Neutrophil (primary cell): ENCODE results near the gene RAB11FIP5.

ENCODE experiments used
- H3K27ac ChIP-seq: fragments of 200-600 bp; sonication (generic); 2 replicates; pipeline ENCODE4 v1.5.1; 2016; ENCODE audit warnings: mild to moderate bottlenecking, moderate library complexity
- H3K27me3 ChIP-seq: fragments of 200-600 bp; sonication (generic); 2 replicates; pipeline ENCODE4 v1.6.0; 2016; ENCODE audit warnings: mild to moderate bottlenecking
- H3K36me3 ChIP-seq: fragments of 200-600 bp; sonication (generic); 2 replicates; pipeline ENCODE4 v1.5.1; 2017
- H3K4me1 ChIP-seq, 2 experiments: fragments of 200-600 bp in 1 of 2; sonication (generic) in 1 of 2; 1 replicate in 1 of 2; 2 replicates in 1 of 2; pipeline versions ENCODE4 v1.5.1 to v1.6.1; 2013 to 2016; ENCODE audit warnings: low read depth in 1 of 2, low read length in 1 of 2, mild to moderate bottlenecking in 1 of 2, moderate library complexity in 1 of 2; ENCODE audit not compliant: control insufficient read depth in 1 of 2, insufficient read depth in 1 of 2
- H3K4me3 ChIP-seq, 2 experiments: fragments of 200-600 bp in 1 of 2; sonication (generic) in 1 of 2; 1 replicate in 1 of 2; 2 replicates in 1 of 2; pipeline ENCODE4 v1.5.1; 2013 to 2016; ENCODE audit warnings: low read depth in 1 of 2, low read length in 1 of 2, mild to moderate bottlenecking in 1 of 2, moderate library complexity in 1 of 2
- H3K9me3 ChIP-seq: fragments of 200-600 bp; sonication (generic); 2 replicates; pipeline ENCODE4 v1.5.1; 2016
- TF ChIP-seq, protein P1 (sequence below): fragments of 200-600 bp; sonication (generic); IDR thresholded peaks from 2 replicates; pipeline ENCODE4 v1.5.1; 2016; ENCODE audit warnings: antibody characterized with exemption

The RAB11FIP5 gene

DNA sequence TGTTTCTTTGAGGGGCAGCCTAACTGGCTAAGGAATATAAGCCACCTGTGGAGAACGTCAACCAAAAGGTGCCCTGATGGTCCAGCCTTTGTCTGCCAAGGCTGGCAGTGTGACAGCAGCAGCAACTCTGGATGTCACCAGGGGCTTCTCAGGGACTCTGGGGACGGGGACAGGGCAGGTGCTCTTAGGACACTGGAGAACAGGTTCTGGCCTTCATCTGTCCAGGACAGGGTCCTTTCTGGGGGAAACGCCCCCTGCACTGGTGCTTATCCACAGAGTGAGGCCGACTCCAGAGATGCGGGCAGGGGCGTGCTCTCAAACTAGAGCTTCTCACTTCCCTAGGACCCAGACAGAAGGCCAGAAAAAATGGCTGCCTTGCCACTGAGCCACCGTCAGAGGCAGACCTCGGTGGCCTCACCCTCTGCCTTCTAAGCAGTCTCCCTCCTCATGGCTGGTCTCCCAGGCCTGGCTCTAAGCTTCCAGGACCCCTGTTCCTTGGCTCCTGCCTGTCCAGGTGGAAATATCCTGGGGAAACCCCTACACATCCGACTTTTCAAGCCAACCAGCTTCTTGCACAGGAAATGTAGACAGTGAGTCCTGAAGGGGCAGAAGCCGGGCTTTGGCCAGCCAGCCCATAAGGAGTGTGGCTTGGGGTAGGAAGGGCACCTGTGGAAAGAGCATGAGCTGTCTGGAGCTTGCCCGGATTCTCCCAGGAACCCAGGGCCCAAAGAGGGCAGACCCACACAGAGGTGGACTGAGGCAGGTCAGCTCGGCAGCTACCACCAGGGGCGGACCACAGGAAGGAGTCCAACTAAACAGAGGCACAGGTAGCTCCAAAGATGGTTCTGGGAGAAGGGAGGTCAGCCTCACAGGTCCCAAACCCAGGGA lies 30.0 kb downstream of the RAB11FIP5 start:
- Histone ChIP-seq H3K4me1 (no peaks in the 10 kb centered on the region), H3K9me3 (no peaks in the 10 kb centered on the region), H3K27me3 (peaks cover 24% of the 10 kb centered on the region), H3K27ac (no peak overlapping the region), H3K4me3 (no peak overlapping the region), H3K36me3 (no peaks in the 10 kb centered on the region)
- TF ChIP-seq, protein P1, sequence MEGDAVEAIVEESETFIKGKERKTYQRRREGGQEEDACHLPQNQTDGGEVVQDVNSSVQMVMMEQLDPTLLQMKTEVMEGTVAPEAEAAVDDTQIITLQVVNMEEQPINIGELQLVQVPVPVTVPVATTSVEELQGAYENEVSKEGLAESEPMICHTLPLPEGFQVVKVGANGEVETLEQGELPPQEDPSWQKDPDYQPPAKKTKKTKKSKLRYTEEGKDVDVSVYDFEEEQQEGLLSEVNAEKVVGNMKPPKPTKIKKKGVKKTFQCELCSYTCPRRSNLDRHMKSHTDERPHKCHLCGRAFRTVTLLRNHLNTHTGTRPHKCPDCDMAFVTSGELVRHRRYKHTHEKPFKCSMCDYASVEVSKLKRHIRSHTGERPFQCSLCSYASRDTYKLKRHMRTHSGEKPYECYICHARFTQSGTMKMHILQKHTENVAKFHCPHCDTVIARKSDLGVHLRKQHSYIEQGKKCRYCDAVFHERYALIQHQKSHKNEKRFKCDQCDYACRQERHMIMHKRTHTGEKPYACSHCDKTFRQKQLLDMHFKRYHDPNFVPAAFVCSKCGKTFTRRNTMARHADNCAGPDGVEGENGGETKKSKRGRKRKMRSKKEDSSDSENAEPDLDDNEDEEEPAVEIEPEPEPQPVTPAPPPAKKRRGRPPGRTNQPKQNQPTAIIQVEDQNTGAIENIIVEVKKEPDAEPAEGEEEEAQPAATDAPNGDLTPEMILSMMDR, result no peak

GRCh38 chr2:73081181-73081671 lies 31.5 kb downstream of the RAB11FIP5 start:
- Histone ChIP-seq H3K4me1 (no peaks in the 10 kb centered on the region), H3K36me3 (no peaks in the 10 kb centered on the region), H3K4me3 (no peak overlapping the region), H3K9me3 (no peaks in the 10 kb centered on the region), H3K27me3 (peaks cover 37% of the 10 kb centered on the region), H3K27ac (no peak overlapping the region)
- TF ChIP-seq, protein P1, result no peak

DNA sequence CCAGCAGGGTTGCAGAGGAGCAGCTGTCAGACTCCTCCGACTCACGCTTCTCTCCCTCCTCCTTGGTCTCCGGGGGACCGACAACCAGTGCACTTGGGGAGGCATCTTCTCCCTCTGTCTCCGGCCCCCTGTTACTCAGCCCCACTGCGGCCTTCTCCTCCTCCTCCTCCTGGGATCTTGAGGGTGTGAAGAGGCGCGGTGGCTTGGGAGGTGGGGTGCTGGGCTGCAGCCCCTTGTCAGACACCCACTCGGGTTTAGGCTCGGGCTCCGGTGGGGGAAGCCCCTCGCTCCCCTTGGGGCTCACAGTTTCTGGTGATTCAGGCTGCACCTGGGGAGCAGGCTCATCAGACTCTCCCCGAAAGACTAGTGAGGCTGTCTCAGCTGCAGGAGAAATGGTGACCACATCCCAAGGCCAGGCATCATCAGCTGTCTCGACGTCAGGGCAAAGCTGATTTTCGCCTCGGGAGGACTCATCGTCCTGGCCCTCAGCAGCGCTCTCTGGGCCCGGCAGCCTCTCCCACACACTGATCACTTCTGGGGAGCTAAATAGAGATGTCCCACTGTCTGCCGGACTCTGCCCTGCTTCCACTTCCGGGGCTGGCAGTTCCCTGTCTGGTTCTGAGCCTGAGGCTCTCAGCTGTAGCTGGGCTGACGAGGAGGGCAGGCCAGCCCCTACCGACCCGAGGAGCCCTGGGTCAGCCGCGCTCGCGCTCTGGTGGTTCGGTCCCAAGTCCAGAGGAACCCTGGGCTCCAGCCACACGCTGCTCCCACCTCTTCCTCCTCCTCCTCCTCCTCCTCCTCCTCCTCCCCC lies 32.2 kb downstream of the RAB11FIP5 start:
- H3K36me3 ChIP-seq, result no peaks in the 10 kb centered on the region

DNA sequence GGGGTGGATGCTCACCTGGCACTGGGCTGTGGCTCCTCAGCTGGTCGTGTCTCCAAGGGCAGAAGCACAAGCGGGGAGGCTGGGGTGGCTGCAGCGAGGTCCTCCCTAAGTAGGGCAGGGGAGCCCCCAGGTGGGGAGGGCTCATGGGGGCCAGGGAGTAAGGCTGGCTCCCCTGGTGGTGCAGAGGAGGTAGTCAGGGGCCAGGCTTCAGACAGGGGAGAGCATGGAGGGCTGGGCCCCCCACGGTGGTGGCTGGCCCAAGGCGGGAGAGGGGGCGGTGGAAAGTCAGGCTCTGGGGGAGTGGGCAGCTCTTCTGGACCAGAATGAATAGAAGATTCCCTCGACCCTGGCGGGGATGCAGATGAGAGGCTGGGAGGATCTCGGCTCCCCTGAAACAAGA lies 33.1 kb downstream of the RAB11FIP5 start:
- no peaks in the 10 kb centered on the region for H3K36me3 ChIP-seq
- H3K4me3 ChIP-seq, result no peak overlapping the region
- TF ChIP-seq, protein P1, result no peak
- H3K27ac ChIP-seq, result no peak overlapping the region
- no peaks in the 10 kb centered on the region for H3K4me1 ChIP-seq
- peaks cover 37% of the 10 kb centered on the region for H3K27me3 ChIP-seq
- no peaks in the 10 kb centered on the region for H3K9me3 ChIP-seq

More for the DNA sequence above, 32.2 kb downstream of the RAB11FIP5 start:
- Histone ChIP-seq H3K4me1 (no peaks in the 10 kb centered on the region), H3K27ac (no peak overlapping the region), H3K9me3 (no peaks in the 10 kb centered on the region), H3K4me3 (no peak overlapping the region), H3K27me3 (peaks cover 37% of the 10 kb centered on the region)
- TF ChIP-seq, protein P1, result no peak

GRCh38 chr2:73078457-73079411 lies 34.0 kb downstream of the RAB11FIP5 start:
- Histone ChIP-seq H3K27me3 (peaks cover 37% of the 10 kb centered on the region), H3K4me1 (no peaks in the 10 kb centered on the region), H3K36me3 (no peaks in the 10 kb centered on the region), H3K9me3 (no peaks in the 10 kb centered on the region), H3K4me3 (no peak overlapping the region), H3K27ac (no peak overlapping the region)
- TF ChIP-seq, protein P1, result no peak
